HepG2 (cell line): Measurements from ENCODE around the gene SIRPA. TPM values are rescaled to one million over a fixed set of nuclear protein-coding genes. Genes with fewer than 3 reads are reported as not detected.

Experiments
- ATF4 ChIP-seq, 2 experiments: fragments of 450-650 bp in 1 of 2; sonication (generic) in 1 of 2; formaldehyde crosslinking; IDR thresholded peaks; 2 replicates each; pipeline versions ENCODE4 v1.5.0 to v1.8.0; 2020 to 2022; ENCODE audit warnings: mild to moderate bottlenecking in 1 of 2, missing genetic modification reagents in 1 of 2
- DPF2 ChIP-seq: sonication (generic); formaldehyde crosslinking; IDR thresholded peaks from 2 replicates; pipeline ENCODE4 v1.4.0; 2020; ENCODE audit warnings: mild to moderate bottlenecking, low read depth, missing genetic modification reagents, borderline replicate concordance
- HOXA7 ChIP-seq: sonication (generic); formaldehyde crosslinking; IDR thresholded peaks from 2 replicates; pipeline ENCODE4 v1.8.1; 2022; ENCODE audit warnings: mild to moderate bottlenecking, missing genetic modification reagents, moderate library complexity
- NKX3-1 ChIP-seq: sonication (generic); formaldehyde crosslinking; IDR thresholded peaks from 2 replicates; pipeline ENCODE4 v1.5.0; 2020; ENCODE audit warnings: missing genetic modification reagents
- NONO ChIP-seq, 2 experiments: fragments of 450-650 bp in 1 of 2; sonication (generic) in 1 of 2; formaldehyde crosslinking in 1 of 2; IDR thresholded peaks in 1 of 2; conservative IDR thresholded peaks in 1 of 2; 2 replicates each; pipeline versions ENCODE4 v1.6.1 to v1.8.0; 2017 to 2022; ENCODE audit warnings: mild to moderate bottlenecking in 1 of 2, missing genetic modification reagents in 1 of 2, moderate library complexity in 1 of 2
- NR1H2 ChIP-seq: sonication (generic); formaldehyde crosslinking; IDR thresholded peaks from 2 replicates; pipeline ENCODE4 v1.8.1; 2022; ENCODE audit warnings: low read depth, missing genetic modification reagents, borderline replicate concordance
- PLSCR1 ChIP-seq: sonication (generic); formaldehyde crosslinking; IDR thresholded peaks from 2 replicates; pipeline ENCODE4 v1.5.0; 2020; ENCODE audit warnings: missing genetic modification reagents, mild to moderate bottlenecking, borderline replicate concordance
- SATB2 ChIP-seq: sonication (generic); formaldehyde crosslinking; IDR thresholded peaks from 2 replicates; pipeline ENCODE4 v1.5.0; 2020; ENCODE audit warnings: missing genetic modification reagents
- SMAD9 ChIP-seq: sonication (generic); formaldehyde crosslinking; IDR thresholded peaks from 2 replicates; pipeline ENCODE4 v1.5.1; 2020; ENCODE audit warnings: mild to moderate bottlenecking, missing genetic modification reagents
- SMC3 ChIP-seq: IDR thresholded peaks from 2 replicates; pipeline ENCODE4 v1.6.1; 2011; ENCODE audit warnings: low read length, improper control_type of control experiment
- TCF7 ChIP-seq: sonication (generic); IDR thresholded peaks from 2 replicates; pipeline ENCODE4 v1.6.1; 2016; ENCODE audit warnings: antibody characterized with exemption, low read depth
- TEAD3 ChIP-seq: optimal IDR thresholded peaks from 2 replicates; pipeline ENCODE3; 2016; ENCODE audit warnings: borderline replicate concordance
- THYN1 ChIP-seq: sonication (generic); formaldehyde crosslinking; IDR thresholded peaks from 2 replicates; pipeline ENCODE4 v1.8.1; 2023; ENCODE audit warnings: low read depth, mild to moderate bottlenecking, moderate library complexity, missing genetic modification reagents, borderline replicate concordance
- ZNF337 ChIP-seq: sonication (generic); formaldehyde crosslinking; IDR thresholded peaks from 2 replicates; pipeline ENCODE4 v1.5.1; 2020; ENCODE audit warnings: missing genetic modification reagents, low read depth, mild to moderate bottlenecking, borderline replicate concordance
- ZNF367 ChIP-seq: sonication (generic); formaldehyde crosslinking; IDR thresholded peaks from 2 replicates; pipeline ENCODE4 v1.4.0; 2020; ENCODE audit warnings: missing genetic modification reagents, borderline replicate concordance
- ZNF790 ChIP-seq: sonication (generic); formaldehyde crosslinking; IDR thresholded peaks from 2 replicates; pipeline ENCODE4 v1.8.0; 2022; ENCODE audit warnings: missing genetic modification reagents, mild to moderate bottlenecking, borderline replicate concordance
- ZXDC ChIP-seq: sonication (generic); formaldehyde crosslinking; IDR thresholded peaks from 2 replicates; pipeline ENCODE4 v1.5.0; 2020; ENCODE audit warnings: mild to moderate bottlenecking, missing genetic modification reagents
- polyA plus RNA-seq, 8 experiments: library from polyadenylated mRNA; depleted of rRNA in 3 of 8; stranded (reverse) in 7 of 8; unstranded in 1 of 8; fragments of >200 nt; fragmentation: Illumina TruSeq in 4 of 8; extraction: Trizol in 4 of 8; gene quantifications; 2 replicates each; pipeline versions ENCODE4 v1.2.1 to v1.2.3, GENCODE V29; 2011 to 2016; ENCODE audit warnings: low read depth in 4 of 8, missing spikeins in 1 of 8, mixed read lengths in 1 of 8; ENCODE audit not compliant: insufficient read depth in 1 of 8
- total RNA-seq, 5 experiments: library from RNA; depleted of rRNA; stranded (reverse); fragments of >200 nt; fragmentation: Illumina TruSeq; extraction: Trizol; gene quantifications; 2 replicates each; pipeline ENCODE4 v1.2.3, GENCODE V29; 2016; ENCODE audit warnings: low read depth in 1 of 5
- TF ChIP-seq, protein P1 (sequence below): sonication (generic); formaldehyde crosslinking; IDR thresholded peaks from 2 replicates; pipeline ENCODE4 v1.4.0; 2020; ENCODE audit warnings: missing genetic modification reagents
- TF ChIP-seq, protein P2 (sequence below): sonication (generic); formaldehyde crosslinking; IDR thresholded peaks from 2 replicates; pipeline ENCODE4 v1.4.0; 2020; ENCODE audit warnings: missing genetic modification reagents
- TF ChIP-seq, protein P3 (sequence below): sonication (generic); formaldehyde crosslinking; IDR thresholded peaks from 2 replicates; pipeline ENCODE4 v1.5.0; 2020; ENCODE audit warnings: missing genetic modification reagents

Gene SIRPA
- total and polyA plus RNA-seq, 2 of the 13 experiments (the other 11 are each of a cell fraction or from before 2014, with no cell fraction given), result 7.2 to 17.6 TPM

- TF ChIP-seq PLSCR1 (CRISPR knock-in tag), result no peak
- no peak for TF ChIP-seq THYN1 (CRISPR knock-in tag)
- TF ChIP-seq TCF7, result no peak
- no peak for TF ChIP-seq ZNF367 (CRISPR knock-in tag)
- TF ChIP-seq NONO (IDR thresholded peaks at IDR 0.05), result no peak
- TF ChIP-seq NONO (CRISPR knock-in tag; conservative IDR thresholded peaks at IDR 0.05), result 0 out of 2 replicates have a peak, but pooled peaks have one; percentile 19
- TF ChIP-seq SMAD9 (CRISPR knock-in tag), result no peak
- no peak for TF ChIP-seq HOXA7 (CRISPR knock-in tag)
- no peak for TF ChIP-seq TEAD3 (CRISPR knock-in tag)
- TF ChIP-seq NKX3-1 (CRISPR knock-in tag), result no peak
- TF ChIP-seq, protein P1, sequence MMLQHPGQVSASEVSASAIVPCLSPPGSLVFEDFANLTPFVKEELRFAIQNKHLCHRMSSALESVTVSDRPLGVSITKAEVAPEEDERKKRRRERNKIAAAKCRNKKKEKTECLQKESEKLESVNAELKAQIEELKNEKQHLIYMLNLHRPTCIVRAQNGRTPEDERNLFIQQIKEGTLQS (CRISPR knock-in tag), result no peak
- peak; percentile 2; the same call in 1 of the 2 replicates for TF ChIP-seq SMC3
- TF ChIP-seq NR1H2 (CRISPR knock-in tag), result no peak
- TF ChIP-seq ZNF790 (CRISPR knock-in tag), result no peak
- no peak for TF ChIP-seq ZNF337 (CRISPR knock-in tag)
- no peak for TF ChIP-seq ZXDC (CRISPR knock-in tag)
- TF ChIP-seq, protein P2, sequence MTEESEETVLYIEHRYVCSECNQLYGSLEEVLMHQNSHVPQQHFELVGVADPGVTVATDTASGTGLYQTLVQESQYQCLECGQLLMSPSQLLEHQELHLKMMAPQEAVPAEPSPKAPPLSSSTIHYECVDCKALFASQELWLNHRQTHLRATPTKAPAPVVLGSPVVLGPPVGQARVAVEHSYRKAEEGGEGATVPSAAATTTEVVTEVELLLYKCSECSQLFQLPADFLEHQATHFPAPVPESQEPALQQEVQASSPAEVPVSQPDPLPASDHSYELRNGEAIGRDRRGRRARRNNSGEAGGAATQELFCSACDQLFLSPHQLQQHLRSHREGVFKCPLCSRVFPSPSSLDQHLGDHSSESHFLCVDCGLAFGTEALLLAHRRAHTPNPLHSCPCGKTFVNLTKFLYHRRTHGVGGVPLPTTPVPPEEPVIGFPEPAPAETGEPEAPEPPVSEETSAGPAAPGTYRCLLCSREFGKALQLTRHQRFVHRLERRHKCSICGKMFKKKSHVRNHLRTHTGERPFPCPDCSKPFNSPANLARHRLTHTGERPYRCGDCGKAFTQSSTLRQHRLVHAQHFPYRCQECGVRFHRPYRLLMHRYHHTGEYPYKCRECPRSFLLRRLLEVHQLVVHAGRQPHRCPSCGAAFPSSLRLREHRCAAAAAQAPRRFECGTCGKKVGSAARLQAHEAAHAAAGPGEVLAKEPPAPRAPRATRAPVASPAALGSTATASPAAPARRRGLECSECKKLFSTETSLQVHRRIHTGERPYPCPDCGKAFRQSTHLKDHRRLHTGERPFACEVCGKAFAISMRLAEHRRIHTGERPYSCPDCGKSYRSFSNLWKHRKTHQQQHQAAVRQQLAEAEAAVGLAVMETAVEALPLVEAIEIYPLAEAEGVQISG (CRISPR knock-in tag), result no peak; the same call in 1 of the 2 replicates
- TF ChIP-seq DPF2 (CRISPR knock-in tag), result 0 out of 2 replicates have a peak, but pooled peaks have one; percentile 17
- TF ChIP-seq SATB2 (CRISPR knock-in tag), result no peak
- peak in 1 of 2 experiments; percentile 17; a peak in 1 of 4 replicates for TF ChIP-seq ATF4 (CRISPR knock-in tag; IDR thresholded peaks at IDR 0.05)
- TF ChIP-seq, protein P3, sequence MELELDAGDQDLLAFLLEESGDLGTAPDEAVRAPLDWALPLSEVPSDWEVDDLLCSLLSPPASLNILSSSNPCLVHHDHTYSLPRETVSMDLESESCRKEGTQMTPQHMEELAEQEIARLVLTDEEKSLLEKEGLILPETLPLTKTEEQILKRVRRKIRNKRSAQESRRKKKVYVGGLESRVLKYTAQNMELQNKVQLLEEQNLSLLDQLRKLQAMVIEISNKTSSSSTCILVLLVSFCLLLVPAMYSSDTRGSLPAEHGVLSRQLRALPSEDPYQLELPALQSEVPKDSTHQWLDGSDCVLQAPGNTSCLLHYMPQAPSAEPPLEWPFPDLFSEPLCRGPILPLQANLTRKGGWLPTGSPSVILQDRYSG (CRISPR knock-in tag), result no peak
Observed at GRCh38 chr20:1874450-1875182, 20.6 kb upstream of the SIRPA start (continued).
